Ishikawa (cell line): ENCODE data around the gene KLF13.

ENCODE experiments used
- CEBPB ChIP-seq: IDR thresholded peaks from 2 replicates; pipeline ENCODE4 v1.6.1; 2012
- CREB1 ChIP-seq: IDR thresholded peaks from 2 replicates; pipeline ENCODE4 v1.6.1; 2012; ENCODE audit warnings: low read depth
- EGR1 ChIP-seq: IDR thresholded peaks from 2 replicates; pipeline ENCODE4 v1.6.1; 2012
- EP300 ChIP-seq: IDR thresholded peaks from 2 replicates; pipeline ENCODE4 v1.6.1; 2012; ENCODE audit warnings: borderline replicate concordance
- FOXM1 ChIP-seq: IDR thresholded peaks from 2 replicates; pipeline ENCODE4 v1.6.1; 2012; ENCODE audit warnings: low read depth, borderline replicate concordance
- NFIC ChIP-seq: IDR thresholded peaks from 2 replicates; pipeline ENCODE4 v1.6.1; 2012
- RAD21 ChIP-seq: IDR thresholded peaks from 2 replicates; pipeline ENCODE4 v1.6.1; 2012; ENCODE audit warnings: low read depth
- TAF1 ChIP-seq: IDR thresholded peaks from 2 replicates; pipeline ENCODE4 v1.6.1; 2012; ENCODE audit warnings: low read depth, mild to moderate bottlenecking
- TCF12 ChIP-seq: IDR thresholded peaks from 2 replicates; pipeline ENCODE4 v1.6.1; 2012; ENCODE audit warnings: low read depth
- TEAD4 ChIP-seq: IDR thresholded peaks from 2 replicates; pipeline ENCODE4 v1.6.1; 2012
- YY1 ChIP-seq: IDR thresholded peaks from 2 replicates; pipeline ENCODE4 v1.6.1; 2012; ENCODE audit warnings: low read depth
- ZBTB7A ChIP-seq: IDR thresholded peaks from 2 replicates; pipeline ENCODE4 v1.6.1; 2012; ENCODE audit warnings: low read depth
- TF ChIP-seq, protein P1 (sequence below): IDR thresholded peaks from 2 replicates; pipeline ENCODE4 v1.6.1; 2012
- TF ChIP-seq, protein P2 (sequence below): IDR thresholded peaks from 2 replicates; pipeline ENCODE4 v1.6.1; 2012
- TF ChIP-seq, protein P3 (sequence below): IDR thresholded peaks from 2 replicates; pipeline ENCODE4 v1.6.1; 2012; ENCODE audit warnings: low read depth, mild to moderate bottlenecking

Gene KLF13

DNA sequence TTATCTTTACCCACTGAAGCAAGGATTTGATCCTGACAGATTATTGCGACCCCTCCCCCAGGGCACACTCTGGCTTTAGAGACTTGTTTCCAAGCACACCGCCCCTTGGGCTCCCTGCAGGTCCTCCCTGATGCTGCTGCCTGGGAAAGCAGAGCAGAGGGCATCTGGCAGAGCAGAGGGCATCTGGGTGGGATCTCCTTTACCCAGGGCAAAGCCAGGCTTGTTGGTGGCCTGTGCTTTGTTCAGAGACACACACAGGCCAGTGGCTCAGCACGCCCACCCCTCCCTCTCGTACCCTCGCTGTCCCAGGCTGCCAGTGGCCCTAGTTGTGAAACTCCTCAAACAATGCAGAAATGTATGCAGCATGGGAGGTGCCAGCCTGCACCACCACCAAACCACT lies 4.8 kb downstream of the KLF13 start:
- TF ChIP-seq EP300 (no peak), ZBTB7A (no peak), CEBPB (no peak), YY1 (no peak), CREB1 (no peak), TAF1 (no peak), TCF12 (no peak), RAD21 (no peak), EGR1 (no peak), NFIC (no peak), TEAD4 (no peak), FOXM1 (no peak)
- TF ChIP-seq, protein P1, sequence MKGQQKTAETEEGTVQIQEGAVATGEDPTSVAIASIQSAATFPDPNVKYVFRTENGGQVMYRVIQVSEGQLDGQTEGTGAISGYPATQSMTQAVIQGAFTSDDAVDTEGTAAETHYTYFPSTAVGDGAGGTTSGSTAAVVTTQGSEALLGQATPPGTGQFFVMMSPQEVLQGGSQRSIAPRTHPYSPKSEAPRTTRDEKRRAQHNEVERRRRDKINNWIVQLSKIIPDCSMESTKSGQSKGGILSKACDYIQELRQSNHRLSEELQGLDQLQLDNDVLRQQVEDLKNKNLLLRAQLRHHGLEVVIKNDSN, result no peak
- TF ChIP-seq, protein P2, sequence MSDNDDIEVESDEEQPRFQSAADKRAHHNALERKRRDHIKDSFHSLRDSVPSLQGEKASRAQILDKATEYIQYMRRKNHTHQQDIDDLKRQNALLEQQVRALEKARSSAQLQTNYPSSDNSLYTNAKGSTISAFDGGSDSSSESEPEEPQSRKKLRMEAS, result no peak
- TF ChIP-seq, protein P3, sequence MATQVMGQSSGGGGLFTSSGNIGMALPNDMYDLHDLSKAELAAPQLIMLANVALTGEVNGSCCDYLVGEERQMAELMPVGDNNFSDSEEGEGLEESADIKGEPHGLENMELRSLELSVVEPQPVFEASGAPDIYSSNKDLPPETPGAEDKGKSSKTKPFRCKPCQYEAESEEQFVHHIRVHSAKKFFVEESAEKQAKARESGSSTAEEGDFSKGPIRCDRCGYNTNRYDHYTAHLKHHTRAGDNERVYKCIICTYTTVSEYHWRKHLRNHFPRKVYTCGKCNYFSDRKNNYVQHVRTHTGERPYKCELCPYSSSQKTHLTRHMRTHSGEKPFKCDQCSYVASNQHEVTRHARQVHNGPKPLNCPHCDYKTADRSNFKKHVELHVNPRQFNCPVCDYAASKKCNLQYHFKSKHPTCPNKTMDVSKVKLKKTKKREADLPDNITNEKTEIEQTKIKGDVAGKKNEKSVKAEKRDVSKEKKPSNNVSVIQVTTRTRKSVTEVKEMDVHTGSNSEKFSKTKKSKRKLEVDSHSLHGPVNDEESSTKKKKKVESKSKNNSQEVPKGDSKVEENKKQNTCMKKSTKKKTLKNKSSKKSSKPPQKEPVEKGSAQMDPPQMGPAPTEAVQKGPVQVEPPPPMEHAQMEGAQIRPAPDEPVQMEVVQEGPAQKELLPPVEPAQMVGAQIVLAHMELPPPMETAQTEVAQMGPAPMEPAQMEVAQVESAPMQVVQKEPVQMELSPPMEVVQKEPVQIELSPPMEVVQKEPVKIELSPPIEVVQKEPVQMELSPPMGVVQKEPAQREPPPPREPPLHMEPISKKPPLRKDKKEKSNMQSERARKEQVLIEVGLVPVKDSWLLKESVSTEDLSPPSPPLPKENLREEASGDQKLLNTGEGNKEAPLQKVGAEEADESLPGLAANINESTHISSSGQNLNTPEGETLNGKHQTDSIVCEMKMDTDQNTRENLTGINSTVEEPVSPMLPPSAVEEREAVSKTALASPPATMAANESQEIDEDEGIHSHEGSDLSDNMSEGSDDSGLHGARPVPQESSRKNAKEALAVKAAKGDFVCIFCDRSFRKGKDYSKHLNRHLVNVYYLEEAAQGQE, result no peak

DNA sequence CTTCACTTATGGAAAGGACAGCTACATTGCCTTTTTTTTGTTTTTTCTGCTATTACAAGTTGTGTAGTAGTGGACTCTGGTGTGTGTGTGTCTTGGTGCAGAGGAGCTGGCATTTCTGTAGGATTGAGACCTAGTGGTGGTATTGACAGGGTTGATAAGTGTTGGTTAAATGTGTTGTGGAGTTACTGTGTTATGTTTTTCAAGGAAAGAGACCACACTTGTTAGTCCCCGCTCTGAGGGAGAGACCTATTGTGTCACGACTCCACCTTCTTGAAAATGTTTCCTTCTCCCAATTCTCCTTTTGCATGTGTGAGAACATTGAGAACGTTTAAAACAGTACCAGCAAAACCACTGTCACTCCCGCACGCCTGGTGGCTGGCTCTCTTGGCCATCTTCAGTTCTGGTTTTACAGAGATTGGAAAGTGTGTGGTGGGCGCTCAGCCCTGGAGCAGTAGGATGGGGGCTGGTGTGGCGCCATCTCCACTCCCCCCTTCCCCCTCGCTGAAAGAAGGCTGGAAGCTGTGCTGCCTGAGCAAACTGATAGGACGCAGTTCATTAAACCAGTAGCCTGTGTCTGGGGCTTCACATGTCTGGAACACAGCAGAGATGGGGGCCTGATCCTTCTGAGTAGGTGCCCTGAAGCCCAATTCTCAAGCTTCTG lies 5.5 kb downstream of the KLF13 start:
- TF ChIP-seq EGR1 (no peak), YY1 (no peak), FOXM1 (no peak), TAF1 (no peak), ZBTB7A (no peak), NFIC (no peak), CREB1 (no peak), RAD21 (no peak), TEAD4 (no peak), EP300 (no peak), CEBPB (no peak), TCF12 (no peak)
- TF ChIP-seq, protein P2, result no peak
- TF ChIP-seq, protein P3, result no peak
- TF ChIP-seq, protein P1, result no peak

DNA sequence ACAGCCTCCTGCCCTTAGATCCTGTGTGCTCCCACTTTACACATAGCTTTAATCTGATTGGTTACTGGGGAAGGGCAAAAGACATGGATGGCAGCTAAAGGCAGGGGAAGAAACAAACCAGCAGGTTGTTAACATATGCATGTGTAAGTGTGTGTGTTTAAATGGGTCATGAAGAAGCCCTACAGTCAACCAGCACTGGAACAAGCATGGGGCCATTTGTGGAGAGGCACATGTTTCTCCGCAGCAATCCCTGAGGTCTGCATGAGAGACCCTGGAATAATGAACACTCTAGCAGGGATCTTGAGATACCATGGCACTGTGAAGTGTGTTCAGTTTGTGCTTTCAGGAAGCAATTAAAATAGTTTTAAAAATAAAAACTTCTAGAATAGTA lies 6.0 kb downstream of the KLF13 start:
- TF ChIP-seq EGR1 (no peak), TAF1 (no peak), TCF12 (no peak), NFIC (no peak), YY1 (no peak), TEAD4 (no peak), EP300 (no peak), FOXM1 (no peak)
- TF ChIP-seq, protein P2, result no peak
- TF ChIP-seq, protein P1, result no peak

DNA sequence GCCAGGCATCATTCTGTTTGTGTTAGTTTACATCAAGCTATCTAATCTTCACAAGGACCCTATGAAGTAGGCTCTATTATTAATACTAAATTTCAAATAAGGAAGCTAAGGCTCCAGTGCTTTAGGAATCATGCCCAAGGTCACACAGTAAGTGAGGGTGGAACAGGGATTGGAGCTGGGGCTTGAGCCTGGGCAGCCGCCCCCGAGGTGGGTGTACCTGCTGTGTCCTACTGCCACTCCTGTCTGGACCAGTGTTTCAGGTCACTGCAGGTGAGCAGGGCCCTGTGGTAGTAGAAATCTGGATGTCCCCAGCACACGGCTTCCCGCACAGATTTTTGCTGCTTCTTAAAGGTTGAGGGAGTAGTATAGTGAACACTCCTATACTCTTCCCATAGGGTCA lies 6.5 kb downstream of the KLF13 start:
- TF ChIP-seq NFIC (no peak), RAD21 (no peak), FOXM1 (no peak), EP300 (no peak), YY1 (no peak), TCF12 (no peak), TAF1 (no peak)

DNA sequence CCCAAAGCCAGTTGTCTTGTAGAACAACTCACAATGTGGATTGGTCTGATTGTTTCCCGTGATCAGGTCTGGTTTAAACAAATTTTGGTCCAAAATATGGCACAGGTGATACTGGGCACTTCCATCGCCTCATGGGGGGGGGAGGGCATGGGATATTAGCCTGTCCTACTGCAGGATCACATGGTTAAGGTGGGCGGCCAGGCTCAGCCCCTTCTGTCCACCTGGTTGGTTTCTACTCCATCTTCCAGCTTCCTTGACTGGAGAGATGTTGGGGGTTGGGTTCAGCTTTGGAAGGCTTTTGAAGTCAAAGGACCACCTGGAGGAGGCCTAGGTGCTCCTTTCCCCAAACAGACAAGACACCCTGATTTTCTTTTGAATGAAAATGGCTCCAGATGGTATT lies 7.2 kb downstream of the KLF13 start:
- no peak for TF ChIP-seq CEBPB
